ENCODE measurements around the gene LZTS3.

Gene LZTS3

GRCh38 chr20:3209257-3209945 is 36.1 kb upstream of the LZTS3 start, which contains the start of gene ITPA (continued):
- TF ChIP-seq KLF17 (tag by site-specific recombination; IDR thresholded peaks at IDR 0.05) (peak; percentile 72; the same call in 1 of the 2 replicates), OVOL3 (tag by site-specific recombination; IDR thresholded peaks at IDR 0.05) (no peak), ZIC2 (tag by site-specific recombination; IDR thresholded peaks at IDR 0.05) (no peak), ZNF670 (tag by site-specific recombination; IDR thresholded peaks at IDR 0.05; ENCODE audit: low read depth) (no peak), ZNF138 (tag by site-specific recombination; IDR thresholded peaks at IDR 0.05; ENCODE audit: borderline replicate concordance) (no peak), FEZF1 (tag by site-specific recombination; IDR thresholded peaks at IDR 0.05) (no peak), ZNF426 (tag by site-specific recombination; IDR thresholded peaks at IDR 0.05) (no peak), ZNF555 (tag by site-specific recombination; conservative IDR thresholded peaks at IDR 0.05) (no peak), MZF1 (tag by site-specific recombination; IDR thresholded peaks at IDR 0.05; ENCODE audit: borderline replicate concordance) (no peak), KLF7 (tag by site-specific recombination; IDR thresholded peaks at IDR 0.05; ENCODE audit: borderline replicate concordance) (peak; percentile 40; the same call in 1 of the 2 replicates), ZNF626 (tag by site-specific recombination; IDR thresholded peaks at IDR 0.05) (no peak), ZNF701 (tag by site-specific recombination; IDR thresholded peaks at IDR 0.05) (no peak), GLIS1 (tag by site-specific recombination; IDR thresholded peaks at IDR 0.05) (no peak; the same call in 1 of the 2 replicates), ZNF366 (tag by site-specific recombination; conservative IDR thresholded peaks at IDR 0.05) (no peak), HOXA7 (CRISPR knock-in tag; IDR thresholded peaks at IDR 0.05; ENCODE audit: borderline replicate concordance) (no peak), ZNF157 (tag by site-specific recombination; IDR thresholded peaks at IDR 0.05) (no peak), ZNF530 (tag by site-specific recombination; IDR thresholded peaks at IDR 0.05; ENCODE audit: low read depth) (no peak), PATZ1 (tag by site-specific recombination; IDR thresholded peaks at IDR 0.05) (peak; percentile 59), ZSCAN16 (tag by site-specific recombination; IDR thresholded peaks at IDR 0.05) (peak; percentile 13; the same call in 1 of the 2 replicates), ZNF16 (tag by site-specific recombination; IDR thresholded peaks at IDR 0.05; ENCODE audit: low read depth) (no peak), TSHZ1 (tag by site-specific recombination; IDR thresholded peaks at IDR 0.05; ENCODE audit: borderline replicate concordance) (no peak), ZNF549 (tag by site-specific recombination; IDR thresholded peaks at IDR 0.05) (no peak), ZBTB26 (tag by site-specific recombination; optimal IDR thresholded peaks at IDR 0.05) (peak; percentile 29), MYNN (tag by site-specific recombination; IDR thresholded peaks at IDR 0.05; ENCODE audit: borderline replicate concordance) (no peak), ZFP69B (tag by site-specific recombination; IDR thresholded peaks at IDR 0.05) (no peak), ZNF24 (tag by site-specific recombination; IDR thresholded peaks at IDR 0.05) (no peak)
